ENCODE results near the gene RGL4.
"Not testable (repeated sequence)": the region's sequence is repeated elsewhere in the genome, so short reads cannot be mapped to it uniquely, and the experiment has no call there.

The RGL4 gene

GRCh38 chr22:23690713-23691112 is at the start of gene RGL4:
RGL4 (plus strand) TSS chr22:23691013; CDS start chr22:23692031, 1,018 bp downstream.
- H3K4me3 ChIP-seq (ENCODE audit: control insufficient read depth, low read depth, low read length) = no peak within 1 kb of the TSS
- DNase-seq (ENCODE audit: low read depth) = no peak
- no peak for TF ChIP-seq CTCF (IDR thresholded peaks at IDR 0.05; ENCODE audit: control insufficient read depth, insufficient read depth, low read depth, low read length, missing control alignments)

- not testable (repeated sequence) for H3K4me3 ChIP-seq (ENCODE audit: control insufficient read depth, low read depth, low read length); DNase-seq (ENCODE audit: low read depth)
Observed at GRCh38 chr22:23646526-23646925, 44.3 kb upstream of the RGL4 start.

GRCh38 chr22:23649071-23649501 is 41.7 kb upstream of the RGL4 start:
- no peak for TF ChIP-seq CTCF (IDR thresholded peaks at IDR 0.05; ENCODE audit: control insufficient read depth, insufficient read depth, low read depth, low read length, missing control alignments)
- H3K4me3 ChIP-seq (ENCODE audit: control insufficient read depth, low read depth, low read length) = no peak overlapping the region
- DNase-seq (ENCODE audit: low read depth) = no peak

- H3K4me3 ChIP-seq (ENCODE audit: control insufficient read depth, low read depth, low read length) = no peak overlapping the region
- no peak for TF ChIP-seq CTCF (IDR thresholded peaks at IDR 0.05; ENCODE audit: control insufficient read depth, insufficient read depth, low read depth, low read length, missing control alignments)
- no peak for DNase-seq (ENCODE audit: low read depth)
Observed at GRCh38 chr22:23651676-23652075, 39.1 kb upstream of the RGL4 start.

GRCh38 chr22:23652286-23652685 is 38.5 kb upstream of the RGL4 start:
- DNase-seq (ENCODE audit: low read depth) = no peak
- no peak overlapping the region for H3K4me3 ChIP-seq (ENCODE audit: control insufficient read depth, low read depth, low read length)
- TF ChIP-seq CTCF (IDR thresholded peaks at IDR 0.05; ENCODE audit: control insufficient read depth, insufficient read depth, low read depth, low read length, missing control alignments) = no peak

GRCh38 chr22:23652711-23653110 is 38.1 kb upstream of the RGL4 start:
- no peak overlapping the region for H3K4me3 ChIP-seq (ENCODE audit: control insufficient read depth, low read depth, low read length)
- no peak for TF ChIP-seq CTCF (IDR thresholded peaks at IDR 0.05; ENCODE audit: control insufficient read depth, insufficient read depth, low read depth, low read length, missing control alignments)
- DNase-seq (ENCODE audit: low read depth) = no peak

- no peak for DNase-seq (ENCODE audit: low read depth)
- TF ChIP-seq CTCF (IDR thresholded peaks at IDR 0.05; ENCODE audit: control insufficient read depth, insufficient read depth, low read depth, low read length, missing control alignments) = no peak
Observed at GRCh38 chr22:23655891-23656475, 34.8 kb upstream of the RGL4 start.

More at GRCh38 chr22:23655891-23656475, 34.8 kb upstream of the RGL4 start:
- no peak overlapping the region for H3K4me3 ChIP-seq (ENCODE audit: control insufficient read depth, low read depth, low read length)

All from AG09309 (cell line).